ENCODE data around the gene CYP46A1. TPM values are rescaled to one million over a fixed set of nuclear protein-coding genes. Genes with fewer than 3 reads are reported as not detected.
A peak's percentile ranks its signal among the peaks of the same experiment; 100 is the strongest.

CYP46A1 gene
- total RNA-seq, 4 donors from 2014 or later, result 0.94 to 2.4 (median 0.95) TPM

GRCh38 chr14:99735189-99736135 is 51.4 kb downstream of the CYP46A1 start:
- DNase-seq (ENCODE audit: low spot score), result no peak
- ATAC-seq (ENCODE audit: low FRiP score), result no peak
- no peak for TF ChIP-seq CTCF (IDR thresholded peaks at IDR 0.05)

GRCh38 chr14:99736603-99737371 is 52.7 kb downstream of the CYP46A1 start:
- DNase-seq (ENCODE audit: low spot score) (no peak), ATAC-seq (ENCODE audit: low FRiP score) (no peak)
- TF ChIP-seq CTCF (IDR thresholded peaks at IDR 0.05), result no peak

- no peak for TF ChIP-seq CTCF (IDR thresholded peaks at IDR 0.05)
- ATAC-seq (ENCODE audit: low FRiP score) (peak; percentile 89), DNase-seq (ENCODE audit: low spot score) (no peak)
These were observed 53.4 kb downstream of the CYP46A1 start for GRCh38 chr14:99737451-99737951.

- DNase-seq (ENCODE audit: low spot score) (no peak), ATAC-seq (ENCODE audit: low FRiP score) (peak; percentile 69)
- no peak for TF ChIP-seq CTCF (IDR thresholded peaks at IDR 0.05)
These were observed 54.0 kb downstream of the CYP46A1 start for GRCh38 chr14:99737956-99738667.

GRCh38 chr14:99740411-99740810 is 56.3 kb downstream of the CYP46A1 start:
- no peak for TF ChIP-seq CTCF (IDR thresholded peaks at IDR 0.05)
- no peak for DNase-seq (ENCODE audit: low spot score)
- ATAC-seq (ENCODE audit: low FRiP score), result no peak

GRCh38 chr14:99741227-99741976 is 57.3 kb downstream of the CYP46A1 start:
- no peak for DNase-seq (ENCODE audit: low spot score)

More at GRCh38 chr14:99741227-99741976, 57.3 kb downstream of the CYP46A1 start:
- no peak for TF ChIP-seq CTCF (IDR thresholded peaks at IDR 0.05)
- ATAC-seq (ENCODE audit: low FRiP score), result no peak

Measured in omental fat pad (tissue), 4 donors.